Neural progenitor cell (in vitro differentiated cells): ENCODE data around the gene INSIG1. TPM values are rescaled to one million over a fixed set of nuclear protein-coding genes. Genes with fewer than 3 reads are reported as not detected.

Experiments
- DNase-seq: peaks from one replicate; pipeline ENCODE4 v3.0.0-alpha.2; 2016; ENCODE audit warnings: low spot score
- H2AFZ ChIP-seq: fragments of 200-600 bp; sonication (generic); replicated peaks from 2 replicates; pipeline ENCODE4 v1.6.1; 2016; ENCODE audit warnings: antibody characterized with exemption
- H3F3A ChIP-seq: fragments of 200-600 bp; sonication (generic); 2 replicates; pipeline ENCODE4 v1.6.1; 2016; ENCODE audit warnings: antibody characterized with exemption, low read depth
- H3K27ac ChIP-seq: fragments of 200-600 bp; sonication (generic); 2 replicates; pipeline ENCODE4 v1.5.1; 2016; ENCODE audit warnings: mild to moderate bottlenecking
- H3K27me3 ChIP-seq: fragments of 200-600 bp; sonication (generic); 2 replicates; pipeline ENCODE4 v1.6.1; 2016; ENCODE audit warnings: mild to moderate bottlenecking, moderate library complexity
- H3K36me3 ChIP-seq: fragments of 200-600 bp; sonication (generic); 2 replicates; pipeline ENCODE4 v1.5.1; 2016
- H3K4me1 ChIP-seq: fragments of 200-600 bp; sonication (generic); 2 replicates; pipeline ENCODE4 v1.6.1; 2016; ENCODE audit warnings: mixed run types
- H3K4me2 ChIP-seq: fragments of 200-600 bp; sonication (generic); 2 replicates; pipeline ENCODE4 v1.6.1; 2016
- H3K4me3 ChIP-seq: fragments of 200-600 bp; sonication (generic); 2 replicates; pipeline ENCODE4 v1.5.1; 2016
- H3K79me2 ChIP-seq: fragments of 200-600 bp; sonication (generic); 2 replicates; pipeline ENCODE4 v1.6.1; 2016; ENCODE audit warnings: low read depth
- H3K9ac ChIP-seq: fragments of 200-600 bp; sonication (generic); 2 replicates; pipeline ENCODE4 v1.6.1; 2016
- H3K9me3 ChIP-seq: fragments of 200-600 bp; sonication (generic); 2 replicates; pipeline ENCODE4 v1.5.1; 2016; ENCODE audit warnings: low read depth
- H4K20me1 ChIP-seq: fragments of 200-600 bp; sonication (generic); 2 replicates; pipeline ENCODE4 v1.6.1; 2016; ENCODE audit warnings: low read depth
- H3K27ac Mint-ChIP-seq: 3 replicates; pipeline ENCODE4 v1.8.0; 2021; ENCODE audit warnings: mixed read lengths
- H3K27me3 Mint-ChIP-seq: 2 replicates; pipeline ENCODE4 v1.8.0; 2022; ENCODE audit warnings: low read depth, mild to moderate bottlenecking, inconsistent platforms, moderate library complexity, mixed read lengths; ENCODE audit not compliant: insufficient read depth
- H3K36me3 Mint-ChIP-seq: 3 replicates; pipeline ENCODE4 v1.8.0; 2021; ENCODE audit warnings: mixed read lengths
- H3K4me1 Mint-ChIP-seq: 3 replicates; pipeline ENCODE4 v1.8.0; 2021; ENCODE audit warnings: mixed read lengths
- H3K4me3 Mint-ChIP-seq: 3 replicates; pipeline ENCODE4 v1.8.0; 2021; ENCODE audit warnings: mild to moderate bottlenecking, moderate library complexity, mixed read lengths
- H3K9me3 Mint-ChIP-seq: 3 replicates; pipeline ENCODE4 v1.8.0; 2020; ENCODE audit warnings: mixed read lengths
- CTCF ChIP-seq: fragments of 200-600 bp; sonication (generic); IDR thresholded peaks from 2 replicates; pipeline ENCODE4 v1.5.1; 2017; ENCODE audit warnings: antibody characterized with exemption, mild to moderate bottlenecking
- EZH2 ChIP-seq: fragments of 200-600 bp; sonication (generic); IDR thresholded peaks from 2 replicates; pipeline ENCODE4 v1.6.1; 2017; ENCODE audit warnings: antibody characterized with exemption, mild to moderate bottlenecking, moderate library complexity
- EZH2phosphoT487 ChIP-seq: fragments of 200-600 bp; sonication (generic); IDR thresholded peaks from 2 replicates; pipeline ENCODE4 v1.6.1; 2017; ENCODE audit warnings: antibody characterized with exemption
- total RNA-seq: library from RNA; depleted of rRNA; stranded (reverse); fragments of >200 nt; gene quantifications from 2 replicates; pipeline ENCODE4 v1.2.3, GENCODE V29; 2015; ENCODE audit warnings: low replicate concordance

INSIG1 gene
- total RNA-seq, 1 donor from 2014 or later: 94.3 TPM

- no peaks in the 10 kb centered on the region for H3K36me3 Mint-ChIP-seq
- Histone ChIP-seq H3K36me3 (no peaks in the 10 kb centered on the region), H3K27me3 (no peaks in the 10 kb centered on the region), H3F3A (no peaks in the 10 kb centered on the region), H3K9me3 (no peaks in the 10 kb centered on the region), H3K4me3 (no peak overlapping the region), H3K4me2 (no peak overlapping the region), H4K20me1 (no peaks in the 10 kb centered on the region), H3K79me2 (no peaks in the 10 kb centered on the region), H2AFZ (no peak overlapping the region), H3K9ac (no peak overlapping the region), H3K27ac (no peak overlapping the region), H3K4me1 (no peaks in the 10 kb centered on the region)
- H3K9me3 Mint-ChIP-seq: no peaks in the 10 kb centered on the region
- H3K27me3 Mint-ChIP-seq: peaks cover 12% of the 10 kb centered on the region
- H3K4me3 Mint-ChIP-seq: no peak overlapping the region
- peaks cover 9% of the 10 kb centered on the region for H3K4me1 Mint-ChIP-seq
- no peak overlapping the region for H3K27ac Mint-ChIP-seq
- TF ChIP-seq CTCF (no peak), EZH2phosphoT487 (no peak), EZH2 (no peak)
- DNase-seq: no peak
These were observed 42.6 kb upstream of the INSIG1 start for GRCh38 chr7:155255071-155255470.

GRCh38 chr7:155255621-155256020 is 42.1 kb upstream of the INSIG1 start:
- H3K4me3 ChIP-seq: no peak overlapping the region
- no peak overlapping the region for H3K27ac Mint-ChIP-seq
- TF ChIP-seq EZH2 (no peak), EZH2phosphoT487 (no peak), CTCF (no peak)
- H3K27ac ChIP-seq: no peak overlapping the region
- H3K79me2 ChIP-seq: no peaks in the 10 kb centered on the region
- no peaks in the 10 kb centered on the region for H3K9me3 Mint-ChIP-seq
- H3K4me3 Mint-ChIP-seq: no peak overlapping the region
- no peaks in the 10 kb centered on the region for H3K36me3 Mint-ChIP-seq
- H3K9me3 ChIP-seq: no peaks in the 10 kb centered on the region
- no peaks in the 10 kb centered on the region for H3K36me3 ChIP-seq
- no peak overlapping the region for H3K9ac ChIP-seq
- H3K4me1 ChIP-seq: no peaks in the 10 kb centered on the region
- no peak overlapping the region for H3K4me2 ChIP-seq
- H3K4me1 Mint-ChIP-seq: peaks cover 12% of the 10 kb centered on the region
- H4K20me1 ChIP-seq: no peaks in the 10 kb centered on the region
- no peaks in the 10 kb centered on the region for H3F3A ChIP-seq
- DNase-seq: no peak
- no peaks in the 10 kb centered on the region for H3K27me3 ChIP-seq
- no peak overlapping the region for H2AFZ ChIP-seq
- peaks cover 12% of the 10 kb centered on the region for H3K27me3 Mint-ChIP-seq

- Histone ChIP-seq H3K27ac (no peak overlapping the region), H3K4me2 (no peak overlapping the region), H3K27me3 (no peaks in the 10 kb centered on the region), H3K4me1 (no peaks in the 10 kb centered on the region), H3F3A (no peaks in the 10 kb centered on the region), H3K36me3 (no peaks in the 10 kb centered on the region), H3K4me3 (no peak overlapping the region), H3K9me3 (no peaks in the 10 kb centered on the region), H4K20me1 (no peaks in the 10 kb centered on the region), H2AFZ (no peak overlapping the region), H3K79me2 (no peaks in the 10 kb centered on the region), H3K9ac (no peak overlapping the region)
- H3K27ac Mint-ChIP-seq: no peak overlapping the region
- H3K9me3 Mint-ChIP-seq: no peaks in the 10 kb centered on the region
- H3K4me1 Mint-ChIP-seq: peaks cover 12% of the 10 kb centered on the region
- H3K27me3 Mint-ChIP-seq: peaks cover 12% of the 10 kb centered on the region
- H3K36me3 Mint-ChIP-seq: no peaks in the 10 kb centered on the region
- no peak for DNase-seq
- no peak overlapping the region for H3K4me3 Mint-ChIP-seq
- no peak for TF ChIP-seq EZH2
- no peak for TF ChIP-seq EZH2phosphoT487
- no peak for TF ChIP-seq CTCF
These were observed 41.5 kb upstream of the INSIG1 start for GRCh38 chr7:155256081-155256760.
